ENCODE measurements around the gene SYNGAP1. TPM values are rescaled to one million over a fixed set of nuclear protein-coding genes. Genes with fewer than 3 reads are reported as not detected.

Gene SYNGAP1
- total RNA-seq, 2 donors from 2014 or later, result 9.0 to 9.8 TPM

- intact Hi-C loops (cut with DNase I), result no loop called here
- ATAC-seq, result peak in 1 of 2 donors; percentile 33
- no peak for DNase-seq
These were observed 2.5 kb upstream of the SYNGAP1 start for GRCh38 chr6:33417128-33417902.

- ATAC-seq, result peak; percentile 94 to 95
- peak; percentile 100 for DNase-seq
- intact Hi-C loops (cut with DNase I), result no loop called here
These were observed 1.8 kb upstream of the SYNGAP1 start, which contains the start of gene CUTA for GRCh38 chr6:33417903-33418689. Gene CUTA (minus strand): TSS chr6:33418107. CDS start chr6:33418000, 107 bp downstream.

GRCh38 chr6:33418690-33419291, 1.1 kb upstream of the SYNGAP1 start:
- intact Hi-C loops (cut with DNase I), result no loop called here
- no peak for DNase-seq
- peak; percentile 1 to 2 for ATAC-seq

GRCh38 chr6:33420491-33421343, 852 bp downstream of the SYNGAP1 start:
- DNase-seq (no peak), ATAC-seq (no peak)
- intact Hi-C loops (cut with DNase I), result no loop called here

- ATAC-seq (no peak), DNase-seq (no peak)
- intact Hi-C loops (cut with DNase I), result no loop called here
These were observed 1.4 kb downstream of the SYNGAP1 start for GRCh38 chr6:33421344-33421643.

GRCh38 chr6:33423777-33424176, 3.9 kb downstream of the SYNGAP1 start:
- DNase-seq, result no peak
- no peak for ATAC-seq
- intact Hi-C loops (cut with DNase I), result no loop called here

GRCh38 chr6:33424855-33425667, 5.2 kb downstream of the SYNGAP1 start:
- DNase-seq (no peak), ATAC-seq (peak in 1 of 2 donors; percentile 3)
- intact Hi-C loops (cut with DNase I), result no loop called here

GRCh38 chr6:33425668-33426577, 6.1 kb downstream of the SYNGAP1 start:
- ATAC-seq, result peak; percentile 85 to 89
- peak; percentile 90 for DNase-seq
- intact Hi-C loops (cut with DNase I), result no loop called here

GRCh38 chr6:33426590-33427511, 7.0 kb downstream of the SYNGAP1 start:
- ATAC-seq (no peak), DNase-seq (no peak)
- intact Hi-C loops (cut with DNase I), result no loop called here

- intact Hi-C loops (cut with DNase I), result no loop called here
- DNase-seq (peak; percentile 64), ATAC-seq (no peak)
These were observed 7.8 kb downstream of the SYNGAP1 start for GRCh38 chr6:33427585-33428223.

- ATAC-seq, result no peak
- no peak for DNase-seq
- intact Hi-C loops (cut with DNase I), result no loop called here
These were observed 8.5 kb downstream of the SYNGAP1 start for GRCh38 chr6:33428224-33428965.

GRCh38 chr6:33428966-33429749, 9.3 kb downstream of the SYNGAP1 start:
- intact Hi-C loops (cut with DNase I), result no loop called here
- no peak for ATAC-seq
- DNase-seq, result no peak

- intact Hi-C loops (cut with DNase I), result no loop called here
- DNase-seq (no peak), ATAC-seq (no peak)
These were observed 9.8 kb downstream of the SYNGAP1 start for GRCh38 chr6:33429750-33430052.

- ATAC-seq (no peak), DNase-seq (no peak)
- intact Hi-C loops (cut with DNase I), result no loop called here
These were observed 10.5 kb downstream of the SYNGAP1 start for GRCh38 chr6:33430334-33430733.

Measured in left cardiac atrium (tissue), 4 donors.